Measurements from ENCODE around the gene PXDN. TPM values are rescaled to one million over a fixed set of nuclear protein-coding genes. Genes with fewer than 3 reads are reported as not detected.

PXDN gene
- total and polyA plus RNA-seq, 8 donors: 3.3 to 71.6 (median 28.0) TPM

- Histone ChIP-seq H3K36me3 (no peaks in the 10 kb centered on the region), H3K9me3 (no peaks in the 10 kb centered on the region), H3K27ac (no peak overlapping the region), H3K4me1 (peaks cover 0 to 10% (median 0%) of the 10 kb centered on the region in 4 donors), H3K27me3 (peaks cover 0 to 5% (median 0%) of the 10 kb centered on the region in 3 donors), H3K4me3 (no peak overlapping the region)
- no peak for TF ChIP-seq EP300 (IDR thresholded peaks at IDR 0.05)
- TF ChIP-seq POLR2AphosphoS5 (IDR thresholded peaks at IDR 0.05): no peak
- no peak for TF ChIP-seq CTCF (IDR thresholded peaks at IDR 0.05)
- no peak for TF ChIP-seq POLR2A (IDR thresholded peaks at IDR 0.05)
- DNase-seq: no peak
- WGBS, 5 donors: 84 to 91% (median 89%) methylated on average over 18 of the region's 18 CpGs
- intact Hi-C loops (cut with DNase I; ENCODE audit: low total_unique reads): no loop called here
These were observed 44.2 kb upstream of the PXDN start for GRCh38 chr2:1788478-1788959.

- intact Hi-C loops (cut with DNase I; ENCODE audit: low total_unique reads): no loop called here
- Histone ChIP-seq H3K9me3 (no peaks in the 10 kb centered on the region), H3K27ac (no peak overlapping the region), H3K36me3 (no peaks in the 10 kb centered on the region), H3K27me3 (peaks cover 0 to 8% (median 0%) of the 10 kb centered on the region in 3 donors), H3K4me1 (peaks cover 0 to 10% (median 0%) of the 10 kb centered on the region in 4 donors), H3K4me3 (no peak overlapping the region)
- no peak for DNase-seq
- TF ChIP-seq POLR2A (IDR thresholded peaks at IDR 0.05) (no peak), POLR2AphosphoS5 (IDR thresholded peaks at IDR 0.05) (no peak), CTCF (IDR thresholded peaks at IDR 0.05) (no peak)
- WGBS, 5 donors: 75 to 79% (median 77%) methylated on average over 10 of the region's 10 CpGs
These were observed 43.6 kb upstream of the PXDN start for GRCh38 chr2:1787755-1788477.

- H3K4me1 ChIP-seq: no peaks in the 10 kb centered on the region
- TF ChIP-seq CTCF (IDR thresholded peaks at IDR 0.05): no peak
- TF ChIP-seq POLR2AphosphoS5 (IDR thresholded peaks at IDR 0.05): no peak
- TF ChIP-seq EP300 (IDR thresholded peaks at IDR 0.05): no peak
- TF ChIP-seq POLR2A (IDR thresholded peaks at IDR 0.05): no peak
- peaks cover 0 to 26% (median 0%) of the 10 kb centered on the region in 3 donors for H3K27me3 ChIP-seq
- intact Hi-C loops (cut with DNase I; ENCODE audit: low total_unique reads): no loop called here
- no peak overlapping the region for H3K4me3 ChIP-seq
- H3K27ac ChIP-seq: no peak overlapping the region
- H3K9me3 ChIP-seq: no peaks in the 10 kb centered on the region
- peak in 1 of 2 donors; percentile 16 for DNase-seq
- WGBS, 5 donors: 78 to 88% (median 88%) methylated on average over 19 of the region's 19 CpGs
- no peaks in the 10 kb centered on the region for H3K36me3 ChIP-seq
These were observed 40.8 kb upstream of the PXDN start for GRCh38 chr2:1784986-1785617.

GRCh38 chr2:1784087-1784486, 39.8 kb upstream of the PXDN start:
- Histone ChIP-seq H3K27me3 (peaks cover 0 to 26% (median 0%) of the 10 kb centered on the region in 3 donors), H3K36me3 (no peaks in the 10 kb centered on the region), H3K4me1 (no peaks in the 10 kb centered on the region), H3K4me3 (no peak overlapping the region), H3K27ac (no peak overlapping the region), H3K9me3 (no peaks in the 10 kb centered on the region)
- peak in 1 of 2 donors; percentile 23 for DNase-seq
- 46 to 67% (median 60%) methylated on average over 20 to 21 of the region's 21 CpGs for WGBS, 5 donors
- TF ChIP-seq POLR2A (IDR thresholded peaks at IDR 0.05): no peak
- intact Hi-C loops (cut with DNase I; ENCODE audit: low total_unique reads): no loop called here

Data from stomach (tissue), 9 donors.